Measurements from ENCODE around the gene CPZ.

CPZ gene

GRCh38 chr4:8600686-8601085, 8.1 kb downstream of the CPZ start:
- Mint-ChIP-seq H3K4me3 (no peak overlapping the region), H3K27ac (no peak overlapping the region), H3K4me1 (ENCODE audit: low read depth) (no peaks in the 10 kb centered on the region), H3K36me3 (ENCODE audit: low read depth) (no peaks in the 10 kb centered on the region), H3K27me3 (peaks cover 1% of the 10 kb centered on the region), H3K9me3 (no peaks in the 10 kb centered on the region)
- intact Hi-C loops (cut with micrococcal nuclease) = no loop called here

- H3K4me1 Mint-ChIP-seq (ENCODE audit: low read depth) = no peaks in the 10 kb centered on the region
- no peaks in the 10 kb centered on the region for H3K9me3 Mint-ChIP-seq
- no peaks in the 10 kb centered on the region for H3K36me3 Mint-ChIP-seq (ENCODE audit: low read depth)
- intact Hi-C loops (cut with micrococcal nuclease) = no loop called here
- peaks cover 1% of the 10 kb centered on the region for H3K27me3 Mint-ChIP-seq
- no peak overlapping the region for H3K27ac Mint-ChIP-seq
- no peak overlapping the region for H3K4me3 Mint-ChIP-seq
Measured at GRCh38 chr4:8601086-8601485, 8.5 kb downstream of the CPZ start.

- H3K27ac Mint-ChIP-seq = no peak overlapping the region
- no peak overlapping the region for H3K4me3 Mint-ChIP-seq
- intact Hi-C loops (cut with micrococcal nuclease) = no loop called here
- no peaks in the 10 kb centered on the region for H3K9me3 Mint-ChIP-seq
- no peaks in the 10 kb centered on the region for H3K36me3 Mint-ChIP-seq (ENCODE audit: low read depth)
- peaks cover 1% of the 10 kb centered on the region for H3K27me3 Mint-ChIP-seq
- H3K4me1 Mint-ChIP-seq (ENCODE audit: low read depth) = no peaks in the 10 kb centered on the region
Measured at GRCh38 chr4:8601556-8601955, 9.0 kb downstream of the CPZ start.

GRCh38 chr4:8602686-8603430, 10.3 kb downstream of the CPZ start:
- no peaks in the 10 kb centered on the region for H3K9me3 Mint-ChIP-seq
- H3K4me3 Mint-ChIP-seq = no peak overlapping the region
- H3K27me3 Mint-ChIP-seq = peaks cover 1% of the 10 kb centered on the region
- H3K4me1 Mint-ChIP-seq (ENCODE audit: low read depth) = no peaks in the 10 kb centered on the region
- H3K27ac Mint-ChIP-seq = no peak overlapping the region
- intact Hi-C loops (cut with micrococcal nuclease) = no loop called here
- H3K36me3 Mint-ChIP-seq (ENCODE audit: low read depth) = no peaks in the 10 kb centered on the region

- Mint-ChIP-seq H3K27me3 (peaks cover 1% of the 10 kb centered on the region), H3K4me1 (ENCODE audit: low read depth) (no peaks in the 10 kb centered on the region), H3K27ac (no peak overlapping the region), H3K36me3 (ENCODE audit: low read depth) (no peaks in the 10 kb centered on the region), H3K4me3 (no peak overlapping the region), H3K9me3 (no peaks in the 10 kb centered on the region)
- intact Hi-C loops (cut with micrococcal nuclease) = no loop called here
Measured at GRCh38 chr4:8603931-8604330, 11.4 kb downstream of the CPZ start.

GRCh38 chr4:8605289-8605688, 12.7 kb downstream of the CPZ start:
- Mint-ChIP-seq H3K27me3 (peaks cover 1% of the 10 kb centered on the region), H3K9me3 (no peaks in the 10 kb centered on the region), H3K4me3 (no peak overlapping the region), H3K27ac (no peak overlapping the region), H3K36me3 (ENCODE audit: low read depth) (no peaks in the 10 kb centered on the region), H3K4me1 (ENCODE audit: low read depth) (no peaks in the 10 kb centered on the region)
- intact Hi-C loops (cut with micrococcal nuclease) = no loop called here

GRCh38 chr4:8606476-8606875, 13.9 kb downstream of the CPZ start:
- no peak overlapping the region for H3K4me3 Mint-ChIP-seq
- no peaks in the 10 kb centered on the region for H3K36me3 Mint-ChIP-seq (ENCODE audit: low read depth)
- peaks cover 1% of the 10 kb centered on the region for H3K27me3 Mint-ChIP-seq
- H3K9me3 Mint-ChIP-seq = no peaks in the 10 kb centered on the region
- intact Hi-C loops (cut with micrococcal nuclease) = no loop called here
- H3K4me1 Mint-ChIP-seq (ENCODE audit: low read depth) = no peaks in the 10 kb centered on the region
- no peak overlapping the region for H3K27ac Mint-ChIP-seq

- H3K27me3 Mint-ChIP-seq = peaks cover 1% of the 10 kb centered on the region
- H3K9me3 Mint-ChIP-seq = no peaks in the 10 kb centered on the region
- no peak overlapping the region for H3K27ac Mint-ChIP-seq
- intact Hi-C loops (cut with micrococcal nuclease) = no loop called here
- no peak overlapping the region for H3K4me3 Mint-ChIP-seq
- no peaks in the 10 kb centered on the region for H3K36me3 Mint-ChIP-seq (ENCODE audit: low read depth)
- no peaks in the 10 kb centered on the region for H3K4me1 Mint-ChIP-seq (ENCODE audit: low read depth)
Measured at GRCh38 chr4:8606966-8607365, 14.4 kb downstream of the CPZ start.

- intact Hi-C loops (cut with micrococcal nuclease) = no loop called here
- H3K4me1 Mint-ChIP-seq (ENCODE audit: low read depth) = no peaks in the 10 kb centered on the region
- no peaks in the 10 kb centered on the region for H3K9me3 Mint-ChIP-seq
- no peak overlapping the region for H3K27ac Mint-ChIP-seq
- H3K27me3 Mint-ChIP-seq = peaks cover 1% of the 10 kb centered on the region
- H3K36me3 Mint-ChIP-seq (ENCODE audit: low read depth) = no peaks in the 10 kb centered on the region
- H3K4me3 Mint-ChIP-seq = no peak overlapping the region
Measured at GRCh38 chr4:8607603-8608481, 15.3 kb downstream of the CPZ start.

GRCh38 chr4:8608714-8609391, 16.3 kb downstream of the CPZ start:
- intact Hi-C loops (cut with micrococcal nuclease) = no loop called here
- no peaks in the 10 kb centered on the region for H3K4me1 Mint-ChIP-seq (ENCODE audit: low read depth)
- H3K4me3 Mint-ChIP-seq = no peak overlapping the region
- no peak overlapping the region for H3K27ac Mint-ChIP-seq
- no peaks in the 10 kb centered on the region for H3K9me3 Mint-ChIP-seq
- H3K27me3 Mint-ChIP-seq = no peaks in the 10 kb centered on the region
- H3K36me3 Mint-ChIP-seq (ENCODE audit: low read depth) = no peaks in the 10 kb centered on the region

- no peaks in the 10 kb centered on the region for H3K4me1 Mint-ChIP-seq (ENCODE audit: low read depth)
- H3K36me3 Mint-ChIP-seq (ENCODE audit: low read depth) = no peaks in the 10 kb centered on the region
- intact Hi-C loops (cut with micrococcal nuclease) = no loop called here
- no peak overlapping the region for H3K27ac Mint-ChIP-seq
- no peaks in the 10 kb centered on the region for H3K9me3 Mint-ChIP-seq
- H3K27me3 Mint-ChIP-seq = no peaks in the 10 kb centered on the region
- H3K4me3 Mint-ChIP-seq = no peak overlapping the region
Measured at GRCh38 chr4:8609406-8609805, 16.8 kb downstream of the CPZ start.

- Mint-ChIP-seq H3K9me3 (no peaks in the 10 kb centered on the region), H3K4me3 (no peak overlapping the region), H3K36me3 (ENCODE audit: low read depth) (no peaks in the 10 kb centered on the region), H3K27me3 (no peaks in the 10 kb centered on the region), H3K4me1 (ENCODE audit: low read depth) (no peaks in the 10 kb centered on the region), H3K27ac (no peak overlapping the region)
- intact Hi-C loops (cut with micrococcal nuclease) = no loop called here
Measured at GRCh38 chr4:8609824-8610350, 17.3 kb downstream of the CPZ start.

- Mint-ChIP-seq H3K4me3 (no peak overlapping the region), H3K27ac (no peak overlapping the region), H3K27me3 (no peaks in the 10 kb centered on the region), H3K4me1 (ENCODE audit: low read depth) (no peaks in the 10 kb centered on the region), H3K36me3 (ENCODE audit: low read depth) (no peaks in the 10 kb centered on the region), H3K9me3 (no peaks in the 10 kb centered on the region)
- intact Hi-C loops (cut with micrococcal nuclease) = no loop called here
Measured at GRCh38 chr4:8610858-8611616, 18.5 kb downstream of the CPZ start.

All from dendritic cell treated with granulocyte-macrophage colony-stimulating factor and Interleukin-4, amounts not matched to agents 40 ng/mL and 50 ng/mL, for 4 days (primary cell).